Measurements from ENCODE around the gene NHLRC4. TPM values are rescaled to one million over a fixed set of nuclear protein-coding genes. Genes with fewer than 3 reads are reported as not detected.

NHLRC4 gene
- total and polyA plus RNA-seq, 3 experiments from 2014 or later: 0.55 to 1.6 (median 0.59) TPM

DNA sequence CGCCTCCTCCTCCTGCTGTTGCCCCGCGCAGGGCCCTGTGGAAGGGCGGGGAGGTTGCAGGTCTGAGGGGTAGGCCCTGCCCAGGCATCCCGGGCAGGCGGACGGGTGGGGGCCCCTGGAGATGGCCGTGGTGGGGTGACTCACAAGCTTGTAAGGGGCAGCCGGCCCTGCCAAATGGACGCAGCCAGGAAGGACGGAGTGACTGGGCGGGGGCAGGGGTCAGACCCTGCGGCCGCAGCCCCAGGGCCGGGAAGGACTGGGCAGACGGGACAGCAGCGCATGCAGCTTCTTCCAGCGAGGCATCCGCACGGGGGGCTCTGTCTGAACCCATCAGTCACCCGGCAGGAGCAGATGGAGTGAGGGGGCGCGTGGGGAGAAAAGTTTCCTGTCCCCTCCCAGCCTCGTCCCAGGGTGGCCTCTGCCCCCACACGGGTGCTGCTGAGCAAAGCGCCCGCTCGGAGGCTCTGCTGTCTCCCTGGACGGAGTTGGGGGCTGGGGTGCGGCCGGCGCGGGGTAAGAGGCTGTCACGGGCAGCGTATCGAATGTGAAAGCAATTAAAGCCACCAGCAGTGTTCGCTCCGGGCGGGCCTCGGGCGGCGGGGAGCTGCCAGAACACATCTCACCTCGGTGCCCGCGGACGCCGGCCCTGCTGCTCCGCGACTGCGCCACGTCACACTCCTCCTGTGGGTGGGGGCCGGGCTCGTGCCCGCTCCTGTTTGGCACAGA, 12.0 kb upstream of the NHLRC4 start:
- no peaks in the 10 kb centered on the region for H3K4me1 Mint-ChIP-seq
- ChIA-PET POLR2A (no interaction called here), CTCF (no interaction called here)
- no peaks in the 10 kb centered on the region for H3K4me1 ChIP-seq (ENCODE audit: insufficient read depth, low read length)
- no peak overlapping the region for H3K27ac ChIP-seq (ENCODE audit: low read depth, low read length)
- H3K4me3 ChIP-seq (ENCODE audit: low read length): no peak overlapping the region
- no peaks in the 10 kb centered on the region for H3K36me3 ChIP-seq (ENCODE audit: insufficient read depth, low read length)
- no peak overlapping the region for H3K4me3 Mint-ChIP-seq
- H3K27ac Mint-ChIP-seq: no peak overlapping the region
- peaks cover 3 to 4% of the 10 kb centered on the region in 2 donors for H3K27me3 Mint-ChIP-seq
- peaks cover 8% of the 10 kb centered on the region for H3K27me3 ChIP-seq (ENCODE audit: insufficient read depth, low read length, poor library complexity, severe bottlenecking)
- no peak for DNase-seq
- H3K9me3 ChIP-seq (ENCODE audit: low read length): no peaks in the 10 kb centered on the region
- H3K36me3 Mint-ChIP-seq: peaks cover 0 to 9% (median 0%) of the 10 kb centered on the region in 3 donors
- H3K9me3 Mint-ChIP-seq: no peaks in the 10 kb centered on the region

DNA sequence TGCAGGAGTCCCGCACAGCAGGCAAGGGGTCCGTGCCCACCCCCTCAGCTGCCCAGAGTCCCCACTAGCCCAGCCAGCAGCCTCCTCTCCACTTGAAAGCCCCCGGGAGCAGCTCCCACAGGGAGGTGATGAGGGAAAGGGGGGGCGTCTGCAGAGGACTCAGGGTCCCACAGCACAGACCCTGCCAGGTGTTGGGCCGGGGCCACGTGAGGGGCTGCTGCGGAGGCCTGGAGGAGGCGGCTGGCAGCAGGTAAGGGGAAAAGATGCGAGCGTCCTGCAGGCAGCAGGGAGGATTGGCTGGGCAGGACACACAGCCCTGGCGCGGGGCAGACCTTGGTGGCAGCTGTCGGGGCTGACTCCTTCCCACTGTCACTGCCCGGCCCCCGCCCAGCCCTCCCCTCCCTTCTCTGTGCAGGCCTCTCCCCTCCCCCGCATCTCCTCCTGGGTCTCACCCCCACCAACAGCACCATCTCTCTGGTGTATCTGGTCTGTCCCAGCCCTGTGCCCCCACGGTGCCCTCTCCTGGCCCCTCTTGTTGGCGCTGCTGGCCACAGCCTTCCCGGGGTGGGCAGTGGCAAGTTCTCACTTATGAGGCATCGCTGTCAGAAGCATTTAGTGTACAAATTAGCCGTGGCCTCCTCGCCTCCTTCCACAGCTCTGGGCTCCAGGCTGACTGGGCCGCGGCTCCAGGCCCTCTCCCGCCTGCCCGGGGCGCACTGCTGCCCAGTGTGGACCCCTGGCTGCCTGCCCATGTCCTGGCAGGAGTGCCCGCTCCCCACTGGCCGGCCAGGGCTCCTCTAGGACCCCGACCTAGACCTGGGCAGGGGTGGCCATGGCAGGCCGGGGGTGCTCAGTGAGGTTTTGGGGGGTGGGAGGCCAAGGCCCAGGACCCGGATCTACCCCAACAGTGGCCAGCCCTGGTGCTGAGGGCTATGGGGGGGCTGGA, 11.0 kb upstream of the NHLRC4 start:
- Histone ChIP-seq H3K4me1 (ENCODE audit: insufficient read depth, low read length) (no peaks in the 10 kb centered on the region), H3K4me3 (ENCODE audit: low read length) (no peak overlapping the region), H3K27me3 (ENCODE audit: insufficient read depth, low read length, poor library complexity, severe bottlenecking) (peaks cover 8% of the 10 kb centered on the region), H3K27ac (ENCODE audit: low read depth, low read length) (no peak overlapping the region), H3K9me3 (ENCODE audit: low read length) (no peaks in the 10 kb centered on the region), H3K36me3 (ENCODE audit: insufficient read depth, low read length) (no peaks in the 10 kb centered on the region)
- H3K27me3 Mint-ChIP-seq: peaks cover 3 to 4% of the 10 kb centered on the region in 2 donors
- ChIA-PET CTCF (no interaction called here), POLR2A (no interaction called here)
- no peaks in the 10 kb centered on the region for H3K9me3 Mint-ChIP-seq
- H3K36me3 Mint-ChIP-seq: peaks cover 0 to 9% (median 0%) of the 10 kb centered on the region in 3 donors
- no peaks in the 10 kb centered on the region for H3K4me1 Mint-ChIP-seq
- no peak overlapping the region for H3K4me3 Mint-ChIP-seq
- no peak overlapping the region for H3K27ac Mint-ChIP-seq
- DNase-seq: no peak

DNA sequence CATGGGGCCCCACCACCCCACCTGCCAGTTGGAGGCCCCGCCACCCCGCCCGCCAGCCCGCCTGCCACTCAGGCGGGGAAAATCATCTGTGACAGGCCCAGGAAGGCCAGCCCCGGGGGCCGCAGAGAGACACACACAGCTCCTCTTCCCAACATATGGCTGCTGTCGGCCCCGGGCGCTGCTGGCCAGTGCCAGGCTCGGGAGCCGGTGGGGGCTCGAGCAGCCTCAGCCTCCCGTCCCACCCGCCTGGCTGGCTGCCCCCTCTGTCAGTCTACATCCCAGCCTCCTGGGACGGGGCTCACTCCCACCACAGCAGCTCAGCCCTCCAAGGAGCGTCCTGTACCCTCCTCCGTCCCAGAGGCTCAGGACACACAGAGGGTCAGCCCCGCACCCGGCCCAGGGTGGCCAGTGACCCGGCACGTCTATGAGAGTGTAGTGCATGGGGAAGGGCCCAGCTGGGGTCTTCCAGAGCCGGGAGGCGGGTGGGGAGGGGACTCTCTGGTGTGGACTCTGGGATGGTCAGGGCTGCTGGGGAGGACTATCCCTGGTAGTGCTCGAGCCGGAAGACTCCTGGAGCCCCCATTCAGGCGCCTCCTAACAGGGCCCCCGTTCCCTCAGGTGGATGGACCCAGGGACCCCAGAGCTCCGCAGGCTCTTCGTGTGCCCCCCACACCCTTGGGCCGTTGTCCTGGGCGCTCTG, 10.2 kb upstream of the NHLRC4 start:
- no peak overlapping the region for H3K4me3 Mint-ChIP-seq
- no peaks in the 10 kb centered on the region for H3K9me3 Mint-ChIP-seq
- Histone ChIP-seq H3K36me3 (ENCODE audit: insufficient read depth, low read length) (no peaks in the 10 kb centered on the region), H3K9me3 (ENCODE audit: low read length) (no peaks in the 10 kb centered on the region), H3K27me3 (ENCODE audit: insufficient read depth, low read length, poor library complexity, severe bottlenecking) (peaks cover 11% of the 10 kb centered on the region), H3K27ac (ENCODE audit: low read depth, low read length) (no peak overlapping the region), H3K4me3 (ENCODE audit: low read length) (no peak overlapping the region), H3K4me1 (ENCODE audit: insufficient read depth, low read length) (no peaks in the 10 kb centered on the region)
- POLR2A ChIA-PET: no interaction called here
- no peak for DNase-seq
- CTCF ChIA-PET: no interaction called here
- H3K36me3 Mint-ChIP-seq: peaks cover 0 to 4% (median 0%) of the 10 kb centered on the region in 3 donors
- H3K4me1 Mint-ChIP-seq: no peaks in the 10 kb centered on the region
- H3K27me3 Mint-ChIP-seq: peaks cover 3 to 4% of the 10 kb centered on the region in 2 donors
- H3K27ac Mint-ChIP-seq: no peak overlapping the region

DNA sequence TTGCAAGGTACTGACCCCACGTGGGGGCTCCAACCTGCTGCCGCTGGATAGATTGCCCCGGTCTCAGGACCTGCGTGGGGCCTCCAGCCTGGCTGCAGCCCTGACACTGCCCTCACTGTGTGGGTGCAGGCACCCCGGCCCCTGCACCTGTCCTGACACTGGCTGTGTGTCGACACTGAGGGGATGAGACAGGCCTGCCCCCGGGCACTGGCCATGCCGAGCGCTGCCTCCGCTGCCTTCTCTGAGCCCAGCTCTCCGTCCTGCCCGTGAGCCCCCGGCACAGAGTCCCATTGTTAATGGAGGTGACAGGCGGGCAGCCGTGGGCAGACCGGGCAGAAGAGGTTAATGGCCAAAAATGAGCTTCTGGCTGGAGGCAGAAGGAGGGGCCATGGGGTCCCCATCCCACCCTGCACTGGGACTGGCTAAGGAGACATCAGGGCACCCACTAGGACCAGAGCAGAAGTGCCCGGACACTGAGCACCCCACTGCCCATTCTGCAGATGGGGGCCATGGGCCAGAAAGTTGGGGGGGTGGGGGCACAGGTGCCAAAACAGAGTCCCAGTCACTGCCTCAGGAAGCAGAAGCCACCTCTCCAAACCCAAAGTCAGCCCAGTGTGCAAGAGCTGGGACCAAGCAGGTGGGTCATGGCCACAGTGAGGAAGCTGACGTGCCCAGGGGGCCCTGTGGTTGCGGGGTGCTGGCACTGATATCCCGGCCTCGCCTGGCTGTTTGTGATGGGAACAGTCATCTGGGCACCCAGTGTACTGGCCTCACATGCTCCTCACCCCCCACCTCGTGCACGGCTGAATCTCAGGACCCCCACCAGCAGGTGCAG, 9.1 kb upstream of the NHLRC4 start:
- DNase-seq: no peak
- no peak overlapping the region for H3K27ac ChIP-seq (ENCODE audit: low read depth, low read length)
- Mint-ChIP-seq H3K4me1 (no peaks in the 10 kb centered on the region), H3K9me3 (no peaks in the 10 kb centered on the region), H3K36me3 (peaks cover 0 to 4% (median 0%) of the 10 kb centered on the region in 3 donors), H3K4me3 (peak overlapping the region in 1 of 7 donors; percentile 23), H3K27me3 (peaks cover 3 to 4% of the 10 kb centered on the region in 2 donors), H3K27ac (no peak overlapping the region)
- H3K36me3 ChIP-seq (ENCODE audit: insufficient read depth, low read length): no peaks in the 10 kb centered on the region
- POLR2A ChIA-PET: no interaction called here
- H3K4me3 ChIP-seq (ENCODE audit: low read length): no peak overlapping the region
- CTCF ChIA-PET: no interaction called here
- H3K9me3 ChIP-seq (ENCODE audit: low read length): no peaks in the 10 kb centered on the region
- peaks cover 11% of the 10 kb centered on the region for H3K27me3 ChIP-seq (ENCODE audit: insufficient read depth, low read length, poor library complexity, severe bottlenecking)
- H3K4me1 ChIP-seq (ENCODE audit: insufficient read depth, low read length): no peaks in the 10 kb centered on the region

DNA sequence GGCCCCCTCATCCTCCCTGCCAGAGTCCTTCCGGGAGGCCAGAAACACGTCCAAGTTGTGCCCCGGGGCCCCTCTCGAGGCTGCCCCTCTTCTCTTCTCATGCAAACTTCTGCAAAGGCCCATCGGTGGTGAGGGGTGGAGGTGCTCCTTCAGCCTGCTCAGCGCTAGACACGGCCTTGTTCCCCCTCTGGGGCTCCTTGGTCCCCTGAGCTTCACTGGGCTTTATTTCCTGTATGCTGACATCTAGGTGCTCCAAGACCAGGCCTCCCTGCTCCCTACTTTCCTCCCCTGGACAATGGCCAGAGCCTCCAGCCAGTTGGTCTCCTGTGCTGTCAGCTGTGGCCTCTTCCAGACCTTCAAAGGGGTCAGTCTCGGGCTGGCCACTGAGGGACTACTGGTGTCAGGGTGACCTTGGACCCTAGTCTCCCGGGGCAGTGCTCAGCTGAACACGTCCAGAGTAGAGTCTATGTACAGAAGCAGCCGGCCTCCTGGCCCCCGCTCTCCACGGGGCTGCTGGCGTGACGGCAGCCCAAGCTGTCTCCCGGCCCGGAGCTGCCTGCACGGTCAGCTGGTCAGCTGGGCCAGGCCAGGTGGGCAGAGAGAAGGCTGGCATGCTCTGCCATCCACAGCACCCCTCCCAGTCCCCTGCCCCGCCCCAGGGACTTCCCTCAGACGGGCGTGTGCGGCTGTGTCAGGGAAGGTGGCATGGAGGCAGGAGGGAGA, 8.3 kb upstream of the NHLRC4 start:
- Histone ChIP-seq H3K27ac (ENCODE audit: low read depth, low read length) (no peak overlapping the region), H3K27me3 (ENCODE audit: insufficient read depth, low read length, poor library complexity, severe bottlenecking) (peaks cover 11% of the 10 kb centered on the region), H3K36me3 (ENCODE audit: insufficient read depth, low read length) (no peaks in the 10 kb centered on the region), H3K4me3 (ENCODE audit: low read length) (no peak overlapping the region), H3K9me3 (ENCODE audit: low read length) (no peaks in the 10 kb centered on the region), H3K4me1 (ENCODE audit: insufficient read depth, low read length) (no peaks in the 10 kb centered on the region)
- peak overlapping the region in 1 of 7 donors; percentile 23 for H3K4me3 Mint-ChIP-seq
- H3K27me3 Mint-ChIP-seq: peaks cover 3 to 4% of the 10 kb centered on the region in 2 donors
- H3K9me3 Mint-ChIP-seq: no peaks in the 10 kb centered on the region
- ChIA-PET POLR2A (interaction anchor here (0.5 kb wide), 1 partner anchor 25 kb away, joined by 3 read pairs; no protein-coding TSS in a partner anchor), CTCF (no interaction called here)
- H3K27ac Mint-ChIP-seq: no peak overlapping the region
- H3K36me3 Mint-ChIP-seq: peaks cover 0 to 4% (median 0%) of the 10 kb centered on the region in 3 donors
- no peak for DNase-seq
- H3K4me1 Mint-ChIP-seq: no peaks in the 10 kb centered on the region

DNA sequence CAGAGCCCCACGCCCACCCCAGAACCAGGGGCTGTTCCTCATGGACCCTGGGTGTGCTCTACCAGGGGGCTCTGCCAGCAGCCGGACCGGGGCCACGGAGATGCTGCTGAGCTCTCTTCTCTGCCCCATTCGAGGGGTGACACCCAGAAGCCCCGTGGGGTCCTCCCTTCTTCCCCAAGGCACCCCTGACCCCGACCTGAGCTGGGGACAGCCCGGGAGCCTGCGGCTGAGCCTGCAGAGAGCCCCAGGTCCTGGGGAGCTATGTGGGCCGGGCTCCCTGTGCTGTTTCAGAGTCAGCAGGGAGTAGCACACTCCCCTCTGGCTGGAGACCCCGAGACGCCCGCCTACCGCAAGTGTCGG, 7.8 kb upstream of the NHLRC4 start:
- H3K27me3 ChIP-seq (ENCODE audit: insufficient read depth, low read length, poor library complexity, severe bottlenecking): peaks cover 11% of the 10 kb centered on the region
- H3K27ac Mint-ChIP-seq: no peak overlapping the region
- no peaks in the 10 kb centered on the region for H3K9me3 ChIP-seq (ENCODE audit: low read length)
- H3K4me1 Mint-ChIP-seq: no peaks in the 10 kb centered on the region
- DNase-seq: no peak
- H3K4me1 ChIP-seq (ENCODE audit: insufficient read depth, low read length): no peaks in the 10 kb centered on the region
- H3K36me3 ChIP-seq (ENCODE audit: insufficient read depth, low read length): no peaks in the 10 kb centered on the region
- CTCF ChIA-PET: no interaction called here
- POLR2A ChIA-PET: interaction anchor here (0.5 kb wide), 1 partner anchor 25 kb away, joined by 3 read pairs; no protein-coding TSS in a partner anchor
- no peaks in the 10 kb centered on the region for H3K9me3 Mint-ChIP-seq
- H3K27me3 Mint-ChIP-seq: peaks cover 3 to 4% of the 10 kb centered on the region in 2 donors
- no peak overlapping the region for H3K4me3 Mint-ChIP-seq
- H3K27ac ChIP-seq (ENCODE audit: low read depth, low read length): no peak overlapping the region
- H3K4me3 ChIP-seq (ENCODE audit: low read length): no peak overlapping the region
- peaks cover 0 to 4% (median 0%) of the 10 kb centered on the region in 3 donors for H3K36me3 Mint-ChIP-seq
